ENCODE results near the gene GAB4. TPM values are rescaled to one million over a fixed set of nuclear protein-coding genes. Genes with fewer than 3 reads are reported as not detected.

GAB4 gene
- total and polyA plus RNA-seq, 2 of the 8 experiments (the other 6 are each of a cell fraction or from before 2014, with no cell fraction given) = 0.03 to 0.17 TPM

DNA sequence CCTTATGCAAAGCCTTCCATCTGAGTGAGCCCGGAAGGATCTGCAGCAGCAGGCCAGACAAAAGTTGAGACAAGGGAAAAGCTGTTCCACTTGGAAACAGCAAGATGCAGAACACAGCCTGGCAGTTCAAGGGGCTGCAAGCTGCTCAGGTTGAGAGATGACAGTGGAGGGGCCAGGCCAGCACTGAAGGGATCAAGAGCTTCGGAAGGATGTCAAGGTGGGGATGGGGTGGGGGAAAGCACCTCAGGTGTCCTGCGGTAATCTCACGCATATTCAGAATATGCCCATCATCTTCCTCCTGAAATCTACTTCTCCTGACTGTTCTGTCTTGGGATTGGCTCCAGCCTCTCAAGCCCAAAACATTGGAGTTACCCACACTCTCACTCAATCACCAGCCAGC, 35.7 kb downstream of the GAB4 start:
- Histone ChIP-seq H3K23me2 (ENCODE audit: low read depth, low read length) (no peaks in the 10 kb centered on the region), H2AFZ (ENCODE audit: low read length) (no peak overlapping the region), H3K79me2 (ENCODE audit: control insufficient read depth in 1 of 2, insufficient read depth in 2 of 2, low read length in 2 of 2) (no peaks in the 10 kb centered on the region), H3K9ac (replicated peaks in 1 of 4; ENCODE audit: extremely low read depth in 1 of 4, low read depth in 3 of 4, low read length in 3 of 4) (no peak overlapping the region), H3K9me3 (ENCODE audit: insufficient read depth in 2 of 2, low read depth in 1 of 2, low read length in 1 of 2) (peaks cover 51 to 61% of the 10 kb centered on the region in 2 experiments), H3K4me2 (ENCODE audit: insufficient read depth in 1 of 2, low read depth in 2 of 2, low read length in 2 of 2) (no peak overlapping the region), H3K79me1 (ENCODE audit: low read depth, low read length) (no peaks in the 10 kb centered on the region), H3K4ac (replicated peaks; ENCODE audit: insufficient read length, low read depth, low read length) (no peak overlapping the region), H2BK5ac (ENCODE audit: low read depth, low read length) (no peak overlapping the region), H3K27ac (ENCODE audit: low read depth, low read length) (no peak overlapping the region), H4K91ac (replicated peaks; ENCODE audit: insufficient read length, low read length) (no peak overlapping the region), H2BK120ac (replicated peaks; ENCODE audit: low read depth, low read length) (no peak overlapping the region), H3K27me3 (replicated peaks in 1 of 4; ENCODE audit: control insufficient read depth in 3 of 4, extremely low read depth in 1 of 4, insufficient read depth in 3 of 4, low read length in 3 of 4) (no peaks in the 10 kb centered on the region), H2BK20ac (ENCODE audit: low read length) (no peak overlapping the region), H3K4me3 (ENCODE audit: extremely low read depth in 1 of 4, insufficient read depth in 2 of 4, low read depth in 3 of 4, low read length in 4 of 4) (no peak overlapping the region), H2AK5ac (ENCODE audit: low read depth, low read length) (no peak overlapping the region), H4K20me1 (replicated peaks in 1 of 2; ENCODE audit: control insufficient read depth in 1 of 2, insufficient read depth in 2 of 2, low read length in 2 of 2) (no peaks in the 10 kb centered on the region), H3K23ac (ENCODE audit: insufficient read length) (no peak overlapping the region), H4K5ac (ENCODE audit: insufficient read length, low read depth, low read length) (no peak overlapping the region), H3K4me1 (replicated peaks in 1 of 4; ENCODE audit: control insufficient read depth in 3 of 4, insufficient read depth in 4 of 4, low read length in 3 of 4) (no peaks in the 10 kb centered on the region), H3K14ac (ENCODE audit: insufficient read length) (no peak overlapping the region), H2BK12ac (ENCODE audit: low read depth, low read length) (no peak overlapping the region), H3K36me3 (ENCODE audit: control insufficient read depth in 2 of 4, insufficient read depth in 4 of 4, low read length in 3 of 4) (no peaks in the 10 kb centered on the region), H2BK15ac (ENCODE audit: low read length) (no peak overlapping the region), H4K8ac (ENCODE audit: extremely low read depth, insufficient read depth, low read length) (no peak overlapping the region), H3K56ac (replicated peaks; ENCODE audit: insufficient read length, low read depth, low read length) (no peak overlapping the region), H3K18ac (ENCODE audit: extremely low read depth, low read length) (no peak overlapping the region)
- no peak for TF ChIP-seq SIN3A (conservative IDR thresholded peaks at IDR 0.05 in 1 of 2, IDR thresholded peaks at IDR 0.05 in 1 of 2; ENCODE audit: low read depth in 1 of 2, low read length in 2 of 2)
- TF ChIP-seq HDAC2 (IDR thresholded peaks at IDR 0.05; ENCODE audit: borderline replicate concordance in 1 of 2, low read depth in 2 of 2, low read length in 2 of 2) = no peak
- TF ChIP-seq YY1 (IDR thresholded peaks at IDR 0.05; ENCODE audit: low read depth, low read length) = no peak
- no peak for TF ChIP-seq FOSL1 (IDR thresholded peaks at IDR 0.05; ENCODE audit: insufficient read depth, low read depth, low read length)
- TF ChIP-seq SIRT6 (IDR thresholded peaks at IDR 0.05; ENCODE audit: low read length) = no peak
- no peak for TF ChIP-seq PHF8 (conservative IDR thresholded peaks at IDR 0.05; ENCODE audit: low read depth, low read length)
- 80% methylated on average over 4 of the region's 4 CpGs; no CpG with 5 or more reads in 1 of the 2 experiments for WGBS, 2 experiments (ENCODE audit: extremely low coverage in 1 of 2, insufficient coverage in 1 of 2, insufficient read length in 1 of 2, insufficient replicate concordance in 2 of 2, low coverage in 1 of 2, low lambda C conversion rate in 2 of 2, missing lambda C conversion rate in 1 of 2)
- CTCF ChIA-PET (ENCODE audit: partially characterized antibody) = interaction anchor here (0.7 to 1.0 kb wide), 2 partner anchors 12 to 23 kb away, joined by 3 read pairs; no protein-coding TSS in a partner anchor
- FAIRE-seq = no peak
- POLR2A ChIA-PET (ENCODE audit: partially characterized antibody) = no interaction called here
- no peak for DNase-seq (ENCODE audit: low read depth in 1 of 2, low spot score in 2 of 2)

Measured in H1 (cell line).